ENCODE measurements around the gene SLN. TPM values are rescaled to one million over a fixed set of nuclear protein-coding genes. Genes with fewer than 3 reads are reported as not detected.

SLN gene
- total and polyA plus RNA-seq, 10 of the 15 experiments (the other 5 are each of a cell fraction or from before 2014, with no cell fraction given), result 0.39 TPM; not detected in 9

- TF ChIP-seq, protein P1, sequence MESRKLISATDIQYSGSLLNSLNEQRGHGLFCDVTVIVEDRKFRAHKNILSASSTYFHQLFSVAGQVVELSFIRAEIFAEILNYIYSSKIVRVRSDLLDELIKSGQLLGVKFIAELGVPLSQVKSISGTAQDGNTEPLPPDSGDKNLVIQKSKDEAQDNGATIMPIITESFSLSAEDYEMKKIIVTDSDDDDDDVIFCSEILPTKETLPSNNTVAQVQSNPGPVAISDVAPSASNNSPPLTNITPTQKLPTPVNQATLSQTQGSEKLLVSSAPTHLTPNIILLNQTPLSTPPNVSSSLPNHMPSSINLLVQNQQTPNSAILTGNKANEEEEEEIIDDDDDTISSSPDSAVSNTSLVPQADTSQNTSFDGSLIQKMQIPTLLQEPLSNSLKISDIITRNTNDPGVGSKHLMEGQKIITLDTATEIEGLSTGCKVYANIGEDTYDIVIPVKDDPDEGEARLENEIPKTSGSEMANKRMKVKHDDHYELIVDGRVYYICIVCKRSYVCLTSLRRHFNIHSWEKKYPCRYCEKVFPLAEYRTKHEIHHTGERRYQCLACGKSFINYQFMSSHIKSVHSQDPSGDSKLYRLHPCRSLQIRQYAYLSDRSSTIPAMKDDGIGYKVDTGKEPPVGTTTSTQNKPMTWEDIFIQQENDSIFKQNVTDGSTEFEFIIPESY (IDR thresholded peaks at IDR 0.05), result no peak
- peak; percentile 45 for TF ChIP-seq MEF2B (IDR thresholded peaks at IDR 0.05; ENCODE audit: partially characterized antibody, poor library complexity, severe bottlenecking)
- TF ChIP-seq, protein P2, sequence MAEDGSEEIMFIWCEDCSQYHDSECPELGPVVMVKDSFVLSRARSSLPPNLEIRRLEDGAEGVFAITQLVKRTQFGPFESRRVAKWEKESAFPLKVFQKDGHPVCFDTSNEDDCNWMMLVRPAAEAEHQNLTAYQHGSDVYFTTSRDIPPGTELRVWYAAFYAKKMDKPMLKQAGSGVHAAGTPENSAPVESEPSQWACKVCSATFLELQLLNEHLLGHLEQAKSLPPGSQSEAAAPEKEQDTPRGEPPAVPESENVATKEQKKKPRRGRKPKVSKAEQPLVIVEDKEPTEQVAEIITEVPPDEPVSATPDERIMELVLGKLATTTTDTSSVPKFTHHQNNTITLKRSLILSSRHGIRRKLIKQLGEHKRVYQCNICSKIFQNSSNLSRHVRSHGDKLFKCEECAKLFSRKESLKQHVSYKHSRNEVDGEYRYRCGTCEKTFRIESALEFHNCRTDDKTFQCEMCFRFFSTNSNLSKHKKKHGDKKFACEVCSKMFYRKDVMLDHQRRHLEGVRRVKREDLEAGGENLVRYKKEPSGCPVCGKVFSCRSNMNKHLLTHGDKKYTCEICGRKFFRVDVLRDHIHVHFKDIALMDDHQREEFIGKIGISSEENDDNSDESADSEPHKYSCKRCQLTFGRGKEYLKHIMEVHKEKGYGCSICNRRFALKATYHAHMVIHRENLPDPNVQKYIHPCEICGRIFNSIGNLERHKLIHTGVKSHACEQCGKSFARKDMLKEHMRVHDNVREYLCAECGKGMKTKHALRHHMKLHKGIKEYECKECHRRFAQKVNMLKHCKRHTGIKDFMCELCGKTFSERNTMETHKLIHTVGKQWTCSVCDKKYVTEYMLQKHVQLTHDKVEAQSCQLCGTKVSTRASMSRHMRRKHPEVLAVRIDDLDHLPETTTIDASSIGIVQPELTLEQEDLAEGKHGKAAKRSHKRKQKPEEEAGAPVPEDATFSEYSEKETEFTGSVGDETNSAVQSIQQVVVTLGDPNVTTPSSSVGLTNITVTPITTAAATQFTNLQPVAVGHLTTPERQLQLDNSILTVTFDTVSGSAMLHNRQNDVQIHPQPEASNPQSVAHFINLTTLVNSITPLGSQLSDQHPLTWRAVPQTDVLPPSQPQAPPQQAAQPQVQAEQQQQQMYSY (CRISPR knock-in tag; IDR thresholded peaks at IDR 0.05), result no peak
- no peak for TF ChIP-seq TCF12 (IDR thresholded peaks at IDR 0.05; ENCODE audit: low read depth, low read length)
- TF ChIP-seq IKZF2 (IDR thresholded peaks at IDR 0.05), result peak; percentile 58 to 61; a peak in 2 of 4 replicates
- TF ChIP-seq, protein P3, sequence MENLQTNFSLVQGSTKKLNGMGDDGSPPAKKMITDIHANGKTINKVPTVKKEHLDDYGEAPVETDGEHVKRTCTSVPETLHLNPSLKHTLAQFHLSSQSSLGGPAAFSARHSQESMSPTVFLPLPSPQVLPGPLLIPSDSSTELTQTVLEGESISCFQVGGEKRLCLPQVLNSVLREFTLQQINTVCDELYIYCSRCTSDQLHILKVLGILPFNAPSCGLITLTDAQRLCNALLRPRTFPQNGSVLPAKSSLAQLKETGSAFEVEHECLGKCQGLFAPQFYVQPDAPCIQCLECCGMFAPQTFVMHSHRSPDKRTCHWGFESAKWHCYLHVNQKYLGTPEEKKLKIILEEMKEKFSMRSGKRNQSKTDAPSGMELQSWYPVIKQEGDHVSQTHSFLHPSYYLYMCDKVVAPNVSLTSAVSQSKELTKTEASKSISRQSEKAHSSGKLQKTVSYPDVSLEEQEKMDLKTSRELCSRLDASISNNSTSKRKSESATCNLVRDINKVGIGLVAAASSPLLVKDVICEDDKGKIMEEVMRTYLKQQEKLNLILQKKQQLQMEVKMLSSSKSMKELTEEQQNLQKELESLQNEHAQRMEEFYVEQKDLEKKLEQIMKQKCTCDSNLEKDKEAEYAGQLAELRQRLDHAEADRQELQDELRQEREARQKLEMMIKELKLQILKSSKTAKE (IDR thresholded peaks at IDR 0.05; ENCODE audit: low read depth, poor library complexity, severe bottlenecking), result peak; percentile 23
- peak; percentile 13; the same call in 1 of the 2 replicates for TF ChIP-seq BMI1 (IDR thresholded peaks at IDR 0.05; ENCODE audit: borderline replicate concordance)
- TF ChIP-seq MYB (IDR thresholded peaks at IDR 0.05; ENCODE audit: borderline replicate concordance, low read depth, low read length), result no peak
- peak; percentile 64; the same call in 1 of the 2 replicates for TF ChIP-seq SPI1 (IDR thresholded peaks at IDR 0.05; ENCODE audit: borderline replicate concordance, insufficient read depth, low read depth, low read length)
- TF ChIP-seq NFXL1 (IDR thresholded peaks at IDR 0.05; ENCODE audit: borderline replicate concordance), result no peak
- TF ChIP-seq RELB (IDR thresholded peaks at IDR 0.05; ENCODE audit: low read depth), result peak; percentile 55; the same call in 1 of the 2 replicates
Observed at GRCh38 chr11:107713009-107713408, 1.2 kb upstream of the SLN start (continued).

All from GM12878 (cell line).